SKM-1 treated with dmso at 0.1 percent for 144 hours (cell line): ENCODE results near the gene MMD.
"Not testable (repeated sequence)": the region's sequence is repeated elsewhere in the genome, so short reads cannot be mapped to it uniquely, and the experiment has no call there.

ENCODE experiments used
- DNase-seq: peaks from one replicate; lab custom pipeline; 2025; ENCODE audit not compliant: unreplicated experiment; lab: John Stamatoyannopoulos, UW

Gene MMD

GRCh38 chr17:55421179-55421934, at the start of gene MMD:
Gene MMD (minus strand): TSS chr17:55421835. CDS start chr17:55421695, 140 bp downstream.
- peak; percentile 26 for DNase-seq

- DNase-seq: no peak
Observed at GRCh38 chr17:55466671-55467070, 45.0 kb upstream of the MMD start.

GRCh38 chr17:55465771-55466170, 44.1 kb upstream of the MMD start:
- DNase-seq: not testable (repeated sequence)

GRCh38 chr17:55463600-55463999, 42.0 kb upstream of the MMD start:
- no peak for DNase-seq

GRCh38 chr17:55462711-55463110, 41.1 kb upstream of the MMD start:
- DNase-seq: no peak

- no peak for DNase-seq
Observed at GRCh38 chr17:55462234-55462633, 40.6 kb upstream of the MMD start.

- no peak for DNase-seq
Observed at GRCh38 chr17:55458978-55459377, 37.3 kb upstream of the MMD start.

- DNase-seq: no peak
Observed at GRCh38 chr17:55458287-55458900, 36.8 kb upstream of the MMD start.

GRCh38 chr17:55456307-55457240, 34.9 kb upstream of the MMD start:
- DNase-seq: no peak

GRCh38 chr17:55454906-55455474, 33.4 kb upstream of the MMD start:
- DNase-seq: no peak

GRCh38 chr17:55453839-55454557, 32.4 kb upstream of the MMD start:
- DNase-seq: no peak

GRCh38 chr17:55452139-55452790, 30.6 kb upstream of the MMD start:
- peak; percentile 17 for DNase-seq

GRCh38 chr17:55451758-55452138, 30.1 kb upstream of the MMD start:
- no peak for DNase-seq

GRCh38 chr17:55451203-55451641, 29.6 kb upstream of the MMD start:
- DNase-seq: no peak

- DNase-seq: no peak
Observed at GRCh38 chr17:55450232-55450825, 28.7 kb upstream of the MMD start.

- DNase-seq: no peak
Observed at GRCh38 chr17:55448681-55449080, 27.0 kb upstream of the MMD start.

GRCh38 chr17:55446581-55447205, 25.1 kb upstream of the MMD start:
- DNase-seq: no peak

- not testable (repeated sequence) for DNase-seq
Observed at GRCh38 chr17:55446004-55446403, 24.4 kb upstream of the MMD start.
